Measurements from ENCODE around the gene ANO4.
"Not testable (repeated sequence)": the region's sequence is repeated elsewhere in the genome, so short reads cannot be mapped to it uniquely, and the experiment has no call there.

The ANO4 gene

GRCh38 chr12:101127521-101128219 is 333.1 kb downstream of the ANO4 start:
- Histone ChIP-seq H3K4me3 (no peak overlapping the region), H3K27ac (no peak overlapping the region)

- not testable (repeated sequence) for H3K27ac ChIP-seq
Observed at GRCh38 chr12:101145777-101146431, 351.3 kb downstream of the ANO4 start.

GRCh38 chr12:101165319-101165718 is 370.7 kb downstream of the ANO4 start:
- Histone ChIP-seq H3K27ac (no peak overlapping the region), H3K4me3 (no peak overlapping the region)

More at GRCh38 chr12:101145777-101146431, 351.3 kb downstream of the ANO4 start:
- H3K4me3 ChIP-seq: not testable (repeated sequence)

- Histone ChIP-seq H3K4me3 (no peak overlapping the region), H3K27ac (no peak overlapping the region)
Observed at GRCh38 chr12:101166866-101167265, 372.3 kb downstream of the ANO4 start.

GRCh38 chr12:101168001-101168400 is 373.4 kb downstream of the ANO4 start:
- Histone ChIP-seq H3K4me3 (no peak overlapping the region), H3K27ac (no peak overlapping the region)

- no peak overlapping the region for H3K27ac ChIP-seq
- no peak overlapping the region for H3K4me3 ChIP-seq
Observed at GRCh38 chr12:101172316-101172715, 377.7 kb downstream of the ANO4 start.

GRCh38 chr12:101173197-101173749 is 378.7 kb downstream of the ANO4 start:
- H3K4me3 ChIP-seq: no peak overlapping the region
- no peak overlapping the region for H3K27ac ChIP-seq

- no peak overlapping the region for H3K27ac ChIP-seq
- H3K4me3 ChIP-seq: no peak overlapping the region
Observed at GRCh38 chr12:101174541-101174940, 380.0 kb downstream of the ANO4 start.
